Common myeloid progenitor, CD34-positive (primary cell): ENCODE measurements around the gene GABRG3.

Experiments used
- CTCF ChIA-PET: fragments of 350-600 bp; sonication (Branson Sonifier 250); formaldehyde crosslinking; loops from one replicate; lab custom pipeline; 2021; ENCODE audit warnings: antibody characterized with exemption; lab: Charles Lee
- POLR2A ChIA-PET: fragments of 350-600 bp; sonication (Branson Sonifier 250); formaldehyde crosslinking; loops from one replicate; lab custom pipeline; 2021; ENCODE audit warnings: antibody characterized with exemption; lab: Charles Lee
- DNase-seq, 3 donors: peaks; one replicate each; pipeline versions ENCODE4 v3.0.0 to v3.0.0-alpha.2; 2013
- H3K27ac ChIP-seq, 2 experiments: 1 replicate in 1 of 2; 2 replicates in 1 of 2; pipeline ENCODE4 v1.7.0; 2013; ENCODE audit warnings: inconsistent platforms in 2 of 2, low read length in 2 of 2, mild to moderate bottlenecking in 2 of 2, low read depth in 1 of 2, moderate library complexity in 1 of 2; ENCODE audit not compliant: severe bottlenecking in 2 of 2, insufficient read depth in 1 of 2, poor library complexity in 1 of 2
- H3K27me3 ChIP-seq, 5 experiments: replicated peaks in 2 of 5; 1 replicate in 3 of 5; 2 replicates in 2 of 5; pipeline versions ENCODE4 v1.6.1 to v1.7.0; 2013; ENCODE audit warnings: low read length in 4 of 5, mild to moderate bottlenecking in 2 of 5, moderate library complexity in 2 of 5, inconsistent platforms in 1 of 5; ENCODE audit not compliant: insufficient read depth in 5 of 5, control insufficient read depth in 4 of 5
- H3K36me3 ChIP-seq, 4 experiments: 1 replicate in 2 of 4; 2 replicates in 2 of 4; pipeline versions ENCODE4 v1.6.1 to v1.7.0; 2013; ENCODE audit warnings: low read length in 3 of 4, control low read depth in 1 of 4, mild to moderate bottlenecking in 1 of 4; ENCODE audit not compliant: control insufficient read depth in 4 of 4, insufficient read depth in 4 of 4
- H3K4me1 ChIP-seq, 4 experiments: 1 replicate in 3 of 4; 2 replicates in 1 of 4; pipeline versions ENCODE4 v1.6.1 to v1.7.1; 2013; ENCODE audit warnings: low read length in 3 of 4, mild to moderate bottlenecking in 3 of 4, control low read depth in 1 of 4, inconsistent platforms in 1 of 4, moderate library complexity in 1 of 4; ENCODE audit not compliant: control insufficient read depth in 4 of 4, insufficient read depth in 4 of 4; ENCODE audit errors: control extremely low read depth in 1 of 4
- H3K4me3 ChIP-seq, 7 experiments: 1 replicate in 4 of 7; 2 replicates in 3 of 7; pipeline versions ENCODE4 v1.5.1 to v1.7.0; 2013; ENCODE audit warnings: mild to moderate bottlenecking in 7 of 7, low read length in 6 of 7, moderate library complexity in 6 of 7, inconsistent platforms in 2 of 7, low read depth in 2 of 7, control low read depth in 1 of 7; ENCODE audit not compliant: insufficient read depth in 4 of 7, control insufficient read depth in 1 of 7; ENCODE audit errors: extremely low read depth in 1 of 7
- H3K9me3 ChIP-seq, 5 experiments: 1 replicate in 4 of 5; 2 replicates in 1 of 5; pipeline versions ENCODE4 v1.6.1 to v1.7.1; 2013; ENCODE audit warnings: low read length in 4 of 5, mild to moderate bottlenecking in 2 of 5, inconsistent platforms in 1 of 5, low read depth in 1 of 5, moderate library complexity in 1 of 5; ENCODE audit not compliant: control insufficient read depth in 4 of 5, insufficient read depth in 2 of 5; ENCODE audit errors: control extremely low read depth in 1 of 5
- WGBS: methylation state at CpG from one replicate; pipeline ENCODE4 v1.1.5; 2013; ENCODE audit not compliant: insufficient coverage; 5-methylcytosine and 5-hydroxymethylcytosine counted together

The GABRG3 gene

GRCh38 chr15:26936502-26936901 is 34.5 kb upstream of the GABRG3 start:
- H3K36me3 ChIP-seq, result no peaks in the 10 kb centered on the region
- no peak overlapping the region for H3K4me3 ChIP-seq
- CTCF ChIA-PET, result no interaction called here
- H3K4me1 ChIP-seq, result no peaks in the 10 kb centered on the region
- no peak for DNase-seq
- H3K27me3 ChIP-seq, result no peaks in the 10 kb centered on the region
- POLR2A ChIA-PET, result no interaction called here
- H3K27ac ChIP-seq, result no peak overlapping the region
- WGBS, result 100% methylated on average over 1 of the region's 5 CpGs
- H3K9me3 ChIP-seq, result no peaks in the 10 kb centered on the region

DNA sequence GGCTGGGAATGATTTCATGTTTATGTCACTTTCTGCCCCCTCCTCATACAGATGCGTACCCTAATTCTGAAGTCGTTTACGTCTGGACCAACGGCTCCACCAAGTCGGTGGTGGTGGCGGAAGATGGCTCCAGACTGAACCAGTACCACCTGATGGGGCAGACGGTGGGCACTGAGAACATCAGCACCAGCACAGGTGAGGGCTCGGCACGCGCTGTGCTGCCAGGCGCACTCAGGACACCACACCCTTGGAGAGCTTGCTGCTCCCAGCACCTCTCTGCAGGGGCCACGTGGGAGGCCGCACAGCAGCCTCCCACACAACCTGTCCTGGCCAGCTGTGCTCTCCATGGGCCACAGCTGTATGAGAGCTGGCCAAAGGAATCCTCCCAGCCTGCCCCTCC is 33.8 kb upstream of the GABRG3 start:
- WGBS, result 96% methylated on average over 13 of the region's 13 CpGs
- CTCF ChIA-PET, result no interaction called here

GRCh38 chr15:26939398-26939797 is 31.6 kb upstream of the GABRG3 start:
- Histone ChIP-seq H3K4me1 (no peaks in the 10 kb centered on the region), H3K27me3 (peaks cover 0 to 1% (median 0%) of the 10 kb centered on the region in 5 experiments), H3K27ac (no peak overlapping the region), H3K9me3 (no peaks in the 10 kb centered on the region), H3K36me3 (no peaks in the 10 kb centered on the region), H3K4me3 (no peak overlapping the region)
- DNase-seq, result no peak
- POLR2A ChIA-PET, result no interaction called here
- WGBS, result 72% methylated on average over 5 of the region's 5 CpGs
- CTCF ChIA-PET, result no interaction called here

More for the DNA sequence above, 33.8 kb upstream of the GABRG3 start:
- Histone ChIP-seq H3K4me3 (no peak overlapping the region), H3K9me3 (no peaks in the 10 kb centered on the region), H3K27me3 (no peaks in the 10 kb centered on the region), H3K4me1 (no peaks in the 10 kb centered on the region), H3K27ac (no peak overlapping the region), H3K36me3 (no peaks in the 10 kb centered on the region)
- DNase-seq, result no peak
- POLR2A ChIA-PET, result no interaction called here

DNA sequence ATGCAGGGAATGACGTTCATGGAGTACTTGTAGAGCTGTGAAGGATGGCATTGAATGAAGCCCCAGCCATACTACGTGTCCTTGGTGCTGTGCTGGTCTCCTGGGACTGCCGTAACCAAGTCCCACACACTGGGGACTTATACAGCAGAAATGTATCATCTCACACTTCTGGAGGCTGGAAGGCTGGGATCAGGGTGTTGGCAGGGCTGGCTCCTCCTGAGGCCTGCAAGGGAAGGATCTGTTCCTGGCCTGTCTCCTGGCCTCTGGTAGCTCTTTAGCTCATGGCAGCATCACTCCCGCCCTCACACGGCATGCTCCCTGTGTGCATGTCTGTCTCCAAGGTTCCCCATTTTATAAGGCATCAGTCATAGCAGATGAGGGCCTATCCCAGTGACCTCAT is 29.5 kb upstream of the GABRG3 start:
- Histone ChIP-seq H3K27me3 (peaks cover 0 to 1% (median 0%) of the 10 kb centered on the region in 5 experiments), H3K9me3 (no peaks in the 10 kb centered on the region), H3K4me3 (no peak overlapping the region), H3K27ac (no peak overlapping the region), H3K36me3 (no peaks in the 10 kb centered on the region), H3K4me1 (no peaks in the 10 kb centered on the region)
- no peak for DNase-seq
- WGBS, result 80% methylated on average over 4 of the region's 5 CpGs
- ChIA-PET CTCF (no interaction called here), POLR2A (no interaction called here)

GRCh38 chr15:26943866-26944265 is 27.1 kb upstream of the GABRG3 start:
- ChIA-PET POLR2A (no interaction called here), CTCF (no interaction called here)
- WGBS, result 52% methylated on average over 5 of the region's 8 CpGs
- DNase-seq, result no peak
- no peaks in the 10 kb centered on the region for H3K36me3 ChIP-seq
- H3K4me3 ChIP-seq, result no peak overlapping the region
- H3K27ac ChIP-seq, result no peak overlapping the region
- peaks cover 0 to 1% (median 0%) of the 10 kb centered on the region in 5 experiments for H3K27me3 ChIP-seq
- no peaks in the 10 kb centered on the region for H3K4me1 ChIP-seq
- no peaks in the 10 kb centered on the region for H3K9me3 ChIP-seq

DNA sequence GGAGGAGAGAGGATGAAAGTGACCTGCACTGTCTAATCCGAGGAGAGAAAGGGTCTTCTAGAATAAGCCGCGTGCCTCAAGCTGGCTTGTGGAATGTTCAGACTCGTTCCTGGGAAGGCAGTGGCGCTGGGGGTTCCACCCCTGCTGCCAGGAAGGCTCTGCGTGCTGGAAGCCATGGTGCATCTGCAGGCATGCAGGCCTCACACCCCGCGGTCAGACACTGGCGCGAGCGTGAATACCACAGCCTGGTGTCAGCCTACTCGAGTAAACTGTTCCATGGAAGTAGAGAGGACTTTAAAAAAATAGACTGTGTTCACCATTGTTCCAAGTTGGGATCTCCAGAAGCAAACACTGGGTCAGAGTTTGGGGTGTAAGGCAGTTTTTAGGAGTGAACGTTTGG is 25.9 kb upstream of the GABRG3 start:
- 89% methylated on average over 13 of the region's 13 CpGs for WGBS
- Histone ChIP-seq H3K27ac (no peak overlapping the region), H3K4me1 (no peaks in the 10 kb centered on the region), H3K27me3 (peaks cover 0 to 1% (median 0%) of the 10 kb centered on the region in 5 experiments), H3K4me3 (no peak overlapping the region), H3K9me3 (no peaks in the 10 kb centered on the region), H3K36me3 (no peaks in the 10 kb centered on the region)
- POLR2A ChIA-PET, result no interaction called here
- no peak for DNase-seq
- CTCF ChIA-PET, result no interaction called here

- Histone ChIP-seq H3K9me3 (peaks cover 0 to 3% (median 0%) of the 10 kb centered on the region in 5 experiments), H3K27me3 (no peaks in the 10 kb centered on the region), H3K27ac (no peak overlapping the region), H3K4me3 (no peak overlapping the region), H3K36me3 (no peaks in the 10 kb centered on the region), H3K4me1 (no peaks in the 10 kb centered on the region)
- DNase-seq, result no peak
- ChIA-PET POLR2A (no interaction called here), CTCF (no interaction called here)
- WGBS, result no CpG with 5 or more reads among the region's 2 CpGs
Observed at GRCh38 chr15:26950001-26950400, 21.0 kb upstream of the GABRG3 start.
